HG03139 (cell line): Measurements from ENCODE around the gene FAM227A.
A peak's percentile ranks its signal among the peaks of the same experiment; 100 is the strongest.
"Not testable (repeated sequence)": the region's sequence is repeated elsewhere in the genome, so short reads cannot be mapped to it uniquely, and the experiment has no call there.

ENCODE experiments used
- ATAC-seq: cut with Tn5 transposase; IDR thresholded peaks from one replicate; pipeline ENCODE4 v1.9.1; 2021; ENCODE audit not compliant: unreplicated experiment

FAM227A gene

GRCh38 chr22:38674888-38675287 lies 18.7 kb upstream of the FAM227A start:
- no peak for ATAC-seq

GRCh38 chr22:38657045-38657909 lies 1.1 kb upstream of the FAM227A start:
- no peak for ATAC-seq

GRCh38 chr22:38655519-38656255 lies 505 bp downstream of the FAM227A start:
- ATAC-seq = peak; percentile 10

- no peak for ATAC-seq
These were observed 2.5 kb downstream of the FAM227A start for GRCh38 chr22:38653741-38654140.

GRCh38 chr22:38652859-38653258 lies 3.3 kb downstream of the FAM227A start:
- ATAC-seq = no peak

DNA sequence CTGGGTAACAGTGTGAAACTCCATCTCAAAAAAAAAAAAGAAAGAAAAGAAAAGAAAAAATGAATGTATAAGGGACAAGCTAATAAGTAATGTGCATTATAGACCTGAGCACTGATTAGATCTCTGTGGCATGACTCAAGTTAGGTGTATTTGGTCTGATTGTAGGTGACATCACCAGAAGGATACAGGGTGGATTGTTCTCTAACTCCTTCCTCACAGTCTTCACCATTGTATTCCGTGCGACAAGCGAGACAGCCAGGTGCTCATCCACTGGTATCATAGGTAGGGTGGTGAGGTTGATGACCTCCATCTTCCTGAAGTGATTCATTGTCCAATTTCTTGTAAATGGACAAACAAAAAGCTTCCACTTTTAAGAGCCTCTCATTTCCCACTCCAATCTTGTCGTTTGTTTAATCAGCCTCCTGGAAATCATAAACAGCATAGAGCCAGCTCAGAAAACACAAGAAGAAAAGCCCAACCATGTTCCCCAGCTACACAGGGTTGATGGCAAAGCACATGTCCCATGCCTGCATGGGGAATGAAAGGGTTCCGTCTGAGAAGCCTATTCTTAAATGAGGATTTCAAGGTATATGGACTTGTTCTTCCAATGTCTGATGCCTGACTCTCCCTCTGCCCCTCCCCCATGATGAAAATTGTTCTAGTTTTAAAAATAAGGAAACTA lies 6.2 kb downstream of the FAM227A start:
- ATAC-seq = no peak

- no peak for ATAC-seq
These were observed 10.8 kb downstream of the FAM227A start for GRCh38 chr22:38645430-38645829.

GRCh38 chr22:38644245-38644644 lies 11.9 kb downstream of the FAM227A start:
- not testable (repeated sequence) for ATAC-seq

DNA sequence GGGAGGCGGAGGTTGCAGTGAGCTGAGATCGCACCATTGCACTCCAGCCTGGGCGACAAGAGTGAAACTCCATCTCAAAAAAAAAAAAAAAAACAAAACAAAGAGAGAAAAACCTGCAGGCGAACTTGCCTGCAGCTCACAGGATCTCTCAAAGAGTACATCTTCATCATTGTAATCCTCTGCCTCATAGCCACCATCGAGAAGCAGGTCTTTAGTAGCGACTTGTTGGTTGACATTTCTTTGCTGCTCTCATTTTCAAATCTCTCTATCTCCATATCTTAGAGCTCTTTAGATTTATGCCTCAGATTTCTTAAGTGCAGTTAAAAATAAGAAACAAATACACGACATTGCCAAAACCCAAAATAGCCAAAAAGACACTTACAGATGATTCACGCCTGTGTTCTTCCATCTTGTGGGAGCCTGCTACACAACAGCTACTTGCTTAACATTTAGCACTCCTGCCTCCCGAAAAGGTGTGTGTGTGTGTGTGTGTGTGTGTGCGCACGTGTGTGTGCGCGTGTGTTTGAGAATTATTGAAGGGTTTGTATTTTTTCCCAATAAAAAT lies 14.6 kb downstream of the FAM227A start:
- ATAC-seq = no peak

- ATAC-seq = no peak
These were observed 17.5 kb downstream of the FAM227A start for GRCh38 chr22:38638728-38639127.

DNA sequence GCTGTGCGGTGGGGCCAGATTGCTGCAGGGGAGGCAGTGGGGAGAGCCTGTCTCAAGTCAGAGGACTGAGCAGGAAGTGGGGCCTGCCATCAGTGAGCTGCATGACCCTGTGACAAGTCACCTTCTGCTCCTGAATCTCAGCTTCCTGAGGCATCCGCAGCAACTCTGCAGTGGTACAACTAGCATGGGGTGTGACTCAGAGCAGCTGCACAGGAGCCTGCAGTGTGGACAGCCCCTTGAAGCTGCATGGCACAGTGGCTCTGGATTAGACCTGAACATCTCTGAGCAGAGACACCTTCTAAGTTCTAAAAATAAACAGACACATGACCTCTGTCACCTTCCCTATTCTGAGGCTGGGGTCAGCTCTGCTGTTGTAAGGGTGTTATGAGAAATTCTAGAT lies 18.0 kb downstream of the FAM227A start:
- ATAC-seq = no peak

DNA sequence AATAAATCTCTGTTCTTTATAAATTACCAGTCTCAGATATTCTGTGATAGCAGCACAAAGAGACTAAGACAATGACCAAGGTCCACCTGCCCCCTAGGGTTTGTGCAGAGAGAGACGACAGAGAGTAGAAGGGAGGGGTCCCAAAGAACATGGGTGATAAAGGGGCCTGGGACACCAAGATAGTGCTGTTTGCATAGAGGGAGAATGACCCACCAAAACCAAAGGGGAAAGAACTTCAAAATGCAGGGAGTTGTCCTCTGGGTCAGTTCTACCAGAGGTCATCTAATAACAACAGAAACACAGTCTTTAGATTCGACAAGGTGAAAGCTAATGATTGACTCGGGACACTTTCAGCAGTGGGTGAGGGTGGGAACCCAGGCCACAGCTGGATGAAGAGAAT lies 23.7 kb downstream of the FAM227A start:
- ATAC-seq = no peak

GRCh38 chr22:38631724-38632123 lies 24.5 kb downstream of the FAM227A start:
- ATAC-seq = no peak

- ATAC-seq = no peak
These were observed 27.1 kb downstream of the FAM227A start for GRCh38 chr22:38629108-38629507.

GRCh38 chr22:38628444-38628843 lies 27.7 kb downstream of the FAM227A start:
- ATAC-seq = no peak

- no peak for ATAC-seq
These were observed 32.8 kb downstream of the FAM227A start for GRCh38 chr22:38623351-38623750.

DNA sequence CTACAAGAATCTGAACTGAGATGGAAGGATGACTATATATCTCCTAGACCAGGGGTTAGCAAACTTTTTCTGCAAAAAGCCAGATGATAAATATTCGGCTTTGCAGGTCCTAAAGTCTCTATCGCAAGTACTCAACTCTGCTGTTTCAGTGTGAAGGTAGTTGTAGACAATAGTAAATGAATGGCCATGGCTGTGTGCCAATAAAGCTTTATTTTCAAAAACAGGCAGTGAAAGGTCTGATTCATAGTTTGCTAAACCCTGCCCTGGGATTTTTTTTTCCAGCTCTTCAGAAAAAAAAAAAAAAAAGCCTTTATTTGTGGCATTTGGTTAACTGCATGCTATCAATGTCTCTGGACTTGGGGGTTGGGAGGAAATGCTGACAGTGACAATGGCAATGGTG lies 37.5 kb downstream of the FAM227A start:
- no peak for ATAC-seq

DNA sequence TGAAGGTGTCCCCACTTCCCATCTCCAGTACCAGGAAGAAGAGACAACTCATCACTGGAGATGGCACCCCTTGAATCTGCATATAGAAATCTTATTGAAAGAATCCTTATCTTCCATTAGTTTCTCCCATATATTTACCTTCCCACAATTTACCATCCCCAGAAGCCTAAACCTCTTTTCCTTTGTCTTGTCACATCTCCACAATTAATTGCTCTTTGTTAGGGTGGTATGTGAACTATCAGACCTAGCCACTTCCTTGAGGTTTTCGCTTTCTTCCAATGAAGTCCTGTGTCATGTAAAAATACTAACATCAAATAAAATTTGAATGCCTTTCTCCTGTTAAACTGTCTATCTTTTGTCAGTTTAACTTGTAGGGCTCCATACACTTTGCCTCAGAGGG lies 37.9 kb downstream of the FAM227A start:
- ATAC-seq = no peak

GRCh38 chr22:38615064-38615405 lies 41.2 kb downstream of the FAM227A start:
- not testable (repeated sequence) for ATAC-seq

DNA sequence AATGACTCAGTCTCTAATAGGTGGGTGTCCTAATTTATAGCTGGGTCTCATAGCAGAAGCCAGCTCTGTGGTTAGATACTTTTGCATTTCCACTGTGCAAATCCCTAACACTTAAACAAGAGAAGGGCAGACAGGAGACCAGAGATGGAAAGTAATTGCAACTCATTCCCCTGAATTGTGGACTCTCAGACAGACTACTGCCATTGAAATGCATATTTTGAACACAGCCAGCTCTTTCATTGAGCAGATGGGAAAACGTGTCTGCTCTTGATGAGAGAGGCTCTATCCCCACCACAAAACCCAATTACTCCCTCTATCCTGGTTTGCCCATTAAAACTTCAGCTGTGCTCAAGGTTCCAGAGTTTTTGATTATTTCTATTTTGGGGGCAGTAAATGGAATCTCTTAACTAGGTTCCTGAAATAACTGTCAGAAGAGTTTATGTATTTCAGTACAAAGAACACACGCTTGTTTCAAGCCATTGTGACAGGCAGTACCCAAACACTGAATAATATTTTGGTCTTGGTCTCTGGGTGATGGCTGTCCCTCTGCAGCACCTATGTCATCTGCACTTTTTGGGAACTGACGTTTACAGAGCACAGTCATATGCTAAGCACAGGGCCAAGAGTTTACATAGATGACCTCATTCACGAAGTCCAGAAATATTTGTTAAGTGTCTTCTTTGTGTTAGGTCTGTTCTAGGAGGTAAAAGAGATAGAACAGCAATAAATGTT lies 41.7 kb downstream of the FAM227A start:
- no peak for ATAC-seq

DNA sequence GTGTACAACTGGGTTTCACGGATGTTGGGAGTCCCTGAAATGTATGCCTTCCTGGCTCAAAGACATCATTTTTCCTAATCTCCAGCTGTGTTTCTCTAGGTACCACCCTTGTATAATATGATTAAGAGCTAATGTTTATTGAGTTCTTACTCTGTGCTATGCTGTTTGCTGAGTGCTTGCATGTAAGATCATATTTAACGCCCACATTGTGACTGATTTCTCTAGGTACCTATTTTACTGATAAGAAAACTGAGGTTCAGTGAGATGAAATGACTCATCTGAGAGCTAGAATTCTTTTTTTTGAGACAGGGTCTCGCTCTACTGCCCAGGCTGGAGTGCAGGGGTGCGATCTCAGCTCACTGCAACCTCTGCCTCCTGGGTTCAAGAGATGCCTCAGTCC lies 42.6 kb downstream of the FAM227A start:
- ATAC-seq = no peak
